ENCODE measurements around the gene CDKAL1. TPM values are rescaled to one million over a fixed set of nuclear protein-coding genes. Genes with fewer than 3 reads are reported as not detected.

Gene CDKAL1
- total and polyA plus RNA-seq, 2 of the 8 experiments (the other 6 are each of a cell fraction or from before 2014, with no cell fraction given): 8.4 to 24.6 TPM

DNA sequence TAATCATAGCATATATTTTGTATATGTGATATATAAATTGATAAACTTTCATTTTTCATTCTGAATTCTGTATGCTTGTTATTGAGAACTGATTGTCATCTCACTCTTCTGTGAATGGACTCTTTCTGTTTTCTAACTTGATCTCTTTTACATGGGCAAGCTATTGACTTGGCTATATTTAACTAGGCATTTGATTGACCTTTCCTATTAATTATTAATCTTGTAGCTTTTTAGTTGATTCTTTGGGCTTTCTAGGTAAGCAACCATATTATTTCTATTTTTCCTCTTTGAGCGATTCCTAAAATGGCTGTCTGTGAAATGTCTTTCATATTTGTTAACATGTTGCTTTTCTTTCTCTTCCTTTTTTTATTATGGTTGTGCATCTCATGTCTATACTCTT lies 347.1 kb downstream of the CDKAL1 start:
- ChIA-PET CTCF (ENCODE audit: partially characterized antibody) (interaction anchor here (0.8 to 1.1 kb wide), 2 partner anchors 161 to 340 kb away, joined by 3 read pairs; no protein-coding TSS in a partner anchor), POLR2A (ENCODE audit: partially characterized antibody) (no interaction called here)
- peaks cover 0 to 4% (median 0%) of the 10 kb centered on the region in 4 experiments; a peak in 2 of 8 replicates for H3K36me3 ChIP-seq (ENCODE audit: control insufficient read depth in 2 of 4, insufficient read depth in 4 of 4, low read length in 3 of 4)
- H2AK5ac ChIP-seq (ENCODE audit: low read depth, low read length): no peak overlapping the region
- no peak for DNase-seq (ENCODE audit: low read depth in 1 of 2, low spot score in 2 of 2)
- peak overlapping the region; percentile 78; the same call in 1 of the 2 replicates for H2BK5ac ChIP-seq (ENCODE audit: low read depth, low read length)
- no peaks in the 10 kb centered on the region for H3K79me2 ChIP-seq (ENCODE audit: control insufficient read depth in 1 of 2, insufficient read depth in 2 of 2, low read length in 2 of 2)
- no peak overlapping the region for H3K9ac ChIP-seq (replicated peaks in 1 of 4; ENCODE audit: extremely low read depth in 1 of 4, low read depth in 3 of 4, low read length in 3 of 4)
- H3K23ac ChIP-seq (ENCODE audit: insufficient read length): no peak overlapping the region
- peaks cover 3 to 9% of the 10 kb centered on the region in 2 experiments; a peak in 2 of 4 replicates for H3K9me3 ChIP-seq (ENCODE audit: insufficient read depth in 2 of 2, low read depth in 1 of 2, low read length in 1 of 2)
- 100% methylated on average over 1 of the region's 1 CpG; no CpG with 5 or more reads in 1 of the 2 experiments for WGBS, 2 experiments (ENCODE audit: extremely low coverage in 1 of 2, insufficient coverage in 1 of 2, insufficient read length in 1 of 2, insufficient replicate concordance in 2 of 2, low coverage in 1 of 2, low lambda C conversion rate in 2 of 2, missing lambda C conversion rate in 1 of 2)
- no peaks in the 10 kb centered on the region for H4K20me1 ChIP-seq (replicated peaks in 1 of 2; ENCODE audit: control insufficient read depth in 1 of 2, insufficient read depth in 2 of 2, low read length in 2 of 2)
- H3K27ac ChIP-seq (ENCODE audit: low read depth, low read length): no peak overlapping the region
- no peak overlapping the region for H3K4ac ChIP-seq (replicated peaks; ENCODE audit: insufficient read length, low read depth, low read length)
- H2AFZ ChIP-seq (ENCODE audit: low read length): no peak overlapping the region
- H2BK120ac ChIP-seq (replicated peaks; ENCODE audit: low read depth, low read length): no peak overlapping the region
- H4K91ac ChIP-seq (replicated peaks; ENCODE audit: insufficient read length, low read length): no peak overlapping the region
- no peak overlapping the region for H3K56ac ChIP-seq (replicated peaks; ENCODE audit: insufficient read length, low read depth, low read length)
- no peak overlapping the region for H2BK20ac ChIP-seq (ENCODE audit: low read length)
- no peak overlapping the region for H3K14ac ChIP-seq (ENCODE audit: insufficient read length)
- no peak overlapping the region for H3K4me3 ChIP-seq (ENCODE audit: extremely low read depth in 1 of 4, insufficient read depth in 2 of 4, low read depth in 3 of 4, low read length in 4 of 4)
- H3K18ac ChIP-seq (ENCODE audit: extremely low read depth, low read length): no peak overlapping the region
- no peak overlapping the region for H4K5ac ChIP-seq (ENCODE audit: insufficient read length, low read depth, low read length)
- H3K23me2 ChIP-seq (ENCODE audit: low read depth, low read length): no peaks in the 10 kb centered on the region
- no peak overlapping the region for H4K8ac ChIP-seq (ENCODE audit: extremely low read depth, insufficient read depth, low read length)
- H3K4me2 ChIP-seq (ENCODE audit: insufficient read depth in 1 of 2, low read depth in 2 of 2, low read length in 2 of 2): no peak overlapping the region
- no peak overlapping the region for H2BK15ac ChIP-seq (ENCODE audit: low read length)
- H3K4me1 ChIP-seq (replicated peaks in 1 of 4; ENCODE audit: control insufficient read depth in 3 of 4, insufficient read depth in 4 of 4, low read length in 3 of 4): peaks cover 2 to 14% (median 11%) of the 10 kb centered on the region in 4 experiments; a peak in 5 of 7 replicates
- FAIRE-seq: no peak
- H3K27me3 ChIP-seq (replicated peaks in 1 of 4; ENCODE audit: control insufficient read depth in 3 of 4, extremely low read depth in 1 of 4, insufficient read depth in 3 of 4, low read length in 3 of 4): no peaks in the 10 kb centered on the region
- no peaks in the 10 kb centered on the region for H3K79me1 ChIP-seq (ENCODE audit: low read depth, low read length)
- no peak overlapping the region for H2BK12ac ChIP-seq (ENCODE audit: low read depth, low read length)
- no peak for TF ChIP-seq CBX8 (IDR thresholded peaks at IDR 0.05; ENCODE audit: borderline replicate concordance, low read depth, low read length)
- no peak for TF ChIP-seq KDM1A (IDR thresholded peaks at IDR 0.05; ENCODE audit: borderline replicate concordance, low read length)
- no peak for TF ChIP-seq ZNF274 (IDR thresholded peaks at IDR 0.05; ENCODE audit: borderline replicate concordance, extremely low read depth, low read length)
- TF ChIP-seq CTBP2 (IDR thresholded peaks at IDR 0.05; ENCODE audit: borderline replicate concordance, insufficient read depth, insufficient read length, low read length): no peak
- TF ChIP-seq CREB1 (IDR thresholded peaks at IDR 0.05): no peak
- no peak for TF ChIP-seq FOSL1 (IDR thresholded peaks at IDR 0.05; ENCODE audit: insufficient read depth, low read depth, low read length)
- TF ChIP-seq NANOG (IDR thresholded peaks at IDR 0.05; ENCODE audit: insufficient read depth, low read depth, low read length, poor library complexity, severe bottlenecking): no peak
- TF ChIP-seq BCL11A (IDR thresholded peaks at IDR 0.05; ENCODE audit: low read depth in 2 of 2, low read length in 2 of 2): no peak
- no peak for TF ChIP-seq TAF7 (optimal IDR thresholded peaks at IDR 0.05; ENCODE audit: borderline replicate concordance, low read depth, low read length)
- TF ChIP-seq NRF1 (IDR thresholded peaks at IDR 0.05; ENCODE audit: low read depth, low read length): no peak
- TF ChIP-seq KDM4A (IDR thresholded peaks at IDR 0.05; ENCODE audit: low read depth, low read length, severe bottlenecking): no peak
- TF ChIP-seq ASH2L (IDR thresholded peaks at IDR 0.05; ENCODE audit: low read length): no peak
- no peak for TF ChIP-seq EGR1 (IDR thresholded peaks at IDR 0.05; ENCODE audit: borderline replicate concordance, low read depth, low read length)
- TF ChIP-seq SIN3A (conservative IDR thresholded peaks at IDR 0.05 in 1 of 2, IDR thresholded peaks at IDR 0.05 in 1 of 2; ENCODE audit: low read depth in 1 of 2, low read length in 2 of 2): no peak

Measured in H1 (cell line).